Endodermal cell (in vitro differentiated cells): Measurements from ENCODE around the gene KCNJ4. TPM values are rescaled to one million over a fixed set of nuclear protein-coding genes. Genes with fewer than 3 reads are reported as not detected.

Experiments
- DNase-seq: peaks from one replicate; pipeline ENCODE4 v3.0.0-alpha.2; 2017
- H3K27ac ChIP-seq: 2 replicates; pipeline ENCODE4 v1.5.1; 2013; ENCODE audit warnings: mild to moderate bottlenecking, low read depth, low read length, moderate library complexity
- H3K27me3 ChIP-seq: 2 replicates; pipeline ENCODE4 v1.6.1; 2013; ENCODE audit warnings: mild to moderate bottlenecking, low read length, moderate library complexity; ENCODE audit not compliant: insufficient read depth, control insufficient read depth, poor library complexity, severe bottlenecking
- H3K36me3 ChIP-seq: 2 replicates; pipeline ENCODE4 v1.7.0; 2013; ENCODE audit warnings: mild to moderate bottlenecking, low read length, moderate library complexity; ENCODE audit not compliant: control insufficient read depth, insufficient read depth
- H3K4me1 ChIP-seq: one replicate; pipeline ENCODE4 v1.7.0; 2013; ENCODE audit warnings: low read length; ENCODE audit not compliant: control insufficient read depth, insufficient read depth
- H3K4me3 ChIP-seq: 2 replicates; pipeline ENCODE4 v1.5.1; 2013; ENCODE audit warnings: mild to moderate bottlenecking, low read length, moderate library complexity
- H3K9ac ChIP-seq: 2 replicates; pipeline ENCODE4 v1.6.1; 2013; ENCODE audit warnings: mild to moderate bottlenecking, low read length, moderate library complexity; ENCODE audit not compliant: poor library complexity, severe bottlenecking; ENCODE audit errors: extremely low read depth
- H3K9me3 ChIP-seq: 2 replicates; pipeline ENCODE4 v1.6.1; 2013; ENCODE audit warnings: mild to moderate bottlenecking, low read length, moderate library complexity; ENCODE audit not compliant: control insufficient read depth
- H3K27ac Mint-ChIP-seq: 2 replicates; pipeline ENCODE4 v1.8.0; 2020; ENCODE audit warnings: mixed read lengths
- H3K27me3 Mint-ChIP-seq: 2 replicates; pipeline ENCODE4 v1.8.0; 2021; ENCODE audit warnings: mild to moderate bottlenecking, mixed read lengths; ENCODE audit not compliant: insufficient read depth
- H3K36me3 Mint-ChIP-seq: 2 replicates; pipeline ENCODE4 v1.8.0; 2020; ENCODE audit warnings: low read depth, mixed read lengths
- H3K4me1 Mint-ChIP-seq: 2 replicates; pipeline ENCODE4 v1.8.0; 2020; ENCODE audit warnings: mixed read lengths
- H3K4me3 Mint-ChIP-seq: 2 replicates; pipeline ENCODE4 v1.8.0; 2020; ENCODE audit warnings: mild to moderate bottlenecking, moderate library complexity, mixed read lengths
- H3K9me3 Mint-ChIP-seq: 2 replicates; pipeline ENCODE4 v1.8.0; 2020; ENCODE audit warnings: mild to moderate bottlenecking, mixed read lengths
- CTCF ChIP-seq: fragments of 200-600 bp; sonication (generic); conservative IDR thresholded peaks from 2 replicates; pipeline ENCODE4 v1.5.0; 2021; ENCODE audit warnings: antibody characterized with exemption, mild to moderate bottlenecking
- WGBS, 2 experiments: methylation state at CpG; one replicate each; pipeline versions ENCODE4 v1.1.5 to v1.1.7; 2013; ENCODE audit warnings: missing lambda C conversion rate in 2 of 2, mixed read lengths in 1 of 2; ENCODE audit not compliant: insufficient coverage in 1 of 2, insufficient read length in 1 of 2; 5-methylcytosine and 5-hydroxymethylcytosine counted together
- total RNA-seq, 2 donors: library from RNA; stranded (reverse); fragmentation: NEBNext Ultra II Directional in 1 of 2; extraction: Animal tissue kit (Norgen Biotek cat#: 25700) in 1 of 2; gene quantifications; 2 replicates in 1 of 2; 3 replicates in 1 of 2; pipeline ENCODE4 v1.2.1, GENCODE V29; 2021

The KCNJ4 gene
- total RNA-seq, 2 donors from 2014 or later = 0.37 to 1.4 TPM

- peaks cover 12% of the 10 kb centered on the region for H3K4me1 Mint-ChIP-seq
- H3K27ac ChIP-seq = no peak overlapping the region
These were observed 34.7 kb upstream of the KCNJ4 start for GRCh38 chr22:38489561-38490145.

GRCh38 chr22:38489142-38489541, 34.1 kb upstream of the KCNJ4 start:
- Mint-ChIP-seq H3K9me3 (no peaks in the 10 kb centered on the region), H3K27ac (no peak overlapping the region), H3K27me3 (no peaks in the 10 kb centered on the region), H3K4me1 (peaks cover 12% of the 10 kb centered on the region), H3K4me3 (no peak overlapping the region), H3K36me3 (peaks cover 88% of the 10 kb centered on the region)
- Histone ChIP-seq H3K27me3 (no peaks in the 10 kb centered on the region), H3K4me3 (no peak overlapping the region), H3K9ac (no peak overlapping the region), H3K4me1 (peaks cover 5% of the 10 kb centered on the region), H3K27ac (no peak overlapping the region), H3K9me3 (no peaks in the 10 kb centered on the region), H3K36me3 (peaks cover 94% of the 10 kb centered on the region)
- no peak for TF ChIP-seq CTCF
- DNase-seq = no peak
- WGBS, 2 experiments = 95 to 96% methylated on average over 10 to 17 of the region's 17 CpGs

More at GRCh38 chr22:38489561-38490145, 34.7 kb upstream of the KCNJ4 start:
- no peaks in the 10 kb centered on the region for H3K9me3 Mint-ChIP-seq
- H3K9ac ChIP-seq = no peak overlapping the region
- no peak overlapping the region for H3K4me3 ChIP-seq
- DNase-seq = no peak
- 93 to 95% methylated on average over 7 of the region's 7 CpGs for WGBS, 2 experiments
- no peaks in the 10 kb centered on the region for H3K9me3 ChIP-seq
- peaks cover 94% of the 10 kb centered on the region for H3K36me3 ChIP-seq
- peak overlapping the region; percentile 38 for H3K27ac Mint-ChIP-seq
- H3K36me3 Mint-ChIP-seq = peaks cover 88% of the 10 kb centered on the region
- peaks cover 5% of the 10 kb centered on the region for H3K4me1 ChIP-seq
- H3K27me3 Mint-ChIP-seq = no peaks in the 10 kb centered on the region
- TF ChIP-seq CTCF = no peak
- no peaks in the 10 kb centered on the region for H3K27me3 ChIP-seq
- no peak overlapping the region for H3K4me3 Mint-ChIP-seq

- peaks cover 88% of the 10 kb centered on the region for H3K36me3 Mint-ChIP-seq
- H3K27me3 ChIP-seq = no peaks in the 10 kb centered on the region
These were observed 32.9 kb upstream of the KCNJ4 start for GRCh38 chr22:38487946-38488345.

More at GRCh38 chr22:38487946-38488345, 32.9 kb upstream of the KCNJ4 start:
- Mint-ChIP-seq H3K4me3 (no peak overlapping the region), H3K9me3 (no peaks in the 10 kb centered on the region), H3K4me1 (peaks cover 12% of the 10 kb centered on the region), H3K27me3 (no peaks in the 10 kb centered on the region), H3K27ac (no peak overlapping the region)
- TF ChIP-seq CTCF = no peak
- no peaks in the 10 kb centered on the region for H3K9me3 ChIP-seq
- no peak overlapping the region for H3K27ac ChIP-seq
- H3K4me3 ChIP-seq = no peak overlapping the region
- peaks cover 3% of the 10 kb centered on the region for H3K4me1 ChIP-seq
- peaks cover 94% of the 10 kb centered on the region for H3K36me3 ChIP-seq
- no peak for DNase-seq
- WGBS, 2 experiments = 99 to 100% methylated on average over 2 to 6 of the region's 6 CpGs
- no peak overlapping the region for H3K9ac ChIP-seq
